ENCODE measurements around the gene RAB7A.
"Not testable (repeated sequence)": the region's sequence is repeated elsewhere in the genome, so short reads cannot be mapped to it uniquely, and the experiment has no call there.

Gene RAB7A

GRCh38 chr3:128820252-128820839 is 94.4 kb downstream of the RAB7A start:
- no peak for DNase-seq (ENCODE audit: low spot score)

- DNase-seq (ENCODE audit: low spot score) = no peak
Measured at GRCh38 chr3:128823008-128823407, 97.0 kb downstream of the RAB7A start.

GRCh38 chr3:128823631-128824030 is 97.6 kb downstream of the RAB7A start:
- DNase-seq (ENCODE audit: low spot score) = no peak

GRCh38 chr3:128824132-128824850 is 98.3 kb downstream of the RAB7A start:
- no peak for DNase-seq (ENCODE audit: low spot score)

GRCh38 chr3:128825117-128825725 is 99.2 kb downstream of the RAB7A start:
- no peak for DNase-seq (ENCODE audit: low spot score)

GRCh38 chr3:128829087-128829486 is 103.1 kb downstream of the RAB7A start:
- DNase-seq (ENCODE audit: low spot score) = not testable (repeated sequence)

- DNase-seq (ENCODE audit: low spot score) = not testable (repeated sequence)
Measured at GRCh38 chr3:128829925-128830625, 104.1 kb downstream of the RAB7A start.

GRCh38 chr3:128830762-128831161 is 104.8 kb downstream of the RAB7A start:
- not testable (repeated sequence) for DNase-seq (ENCODE audit: low spot score)

- not testable (repeated sequence) for DNase-seq (ENCODE audit: low spot score)
Measured at GRCh38 chr3:128832979-128833378, 107.0 kb downstream of the RAB7A start.

- DNase-seq (ENCODE audit: low spot score) = no peak
Measured at GRCh38 chr3:128835096-128835495, 109.1 kb downstream of the RAB7A start.

GRCh38 chr3:128841926-128842920 is 116.2 kb downstream of the RAB7A start:
- DNase-seq (ENCODE audit: low spot score) = no peak

GRCh38 chr3:128844502-128844901 is 118.5 kb downstream of the RAB7A start:
- DNase-seq (ENCODE audit: low spot score) = no peak

GRCh38 chr3:128845119-128845777 is 119.3 kb downstream of the RAB7A start:
- no peak for DNase-seq (ENCODE audit: low spot score)

- peak; percentile 88 for DNase-seq (ENCODE audit: low spot score)
Measured at GRCh38 chr3:128845778-128846485, 119.9 kb downstream of the RAB7A start.

GRCh38 chr3:128846486-128846891 is 120.5 kb downstream of the RAB7A start:
- DNase-seq (ENCODE audit: low spot score) = no peak

GRCh38 chr3:128847666-128848370 is 121.8 kb downstream of the RAB7A start:
- no peak for DNase-seq (ENCODE audit: low spot score)

- no peak for DNase-seq (ENCODE audit: low spot score)
Measured at GRCh38 chr3:128848936-128849335, 123.0 kb downstream of the RAB7A start.

- DNase-seq (ENCODE audit: low spot score) = no peak
Measured at GRCh38 chr3:128849911-128850455, 124.0 kb downstream of the RAB7A start.

- no peak for DNase-seq (ENCODE audit: low spot score)
Measured at GRCh38 chr3:128850544-128850943, 124.6 kb downstream of the RAB7A start.

Measured in ecto neural progenitor cell (in vitro differentiated cells).